ENCODE measurements around the gene RPL32. TPM values are rescaled to one million over a fixed set of nuclear protein-coding genes. Genes with fewer than 3 reads are reported as not detected.

Gene RPL32
- total RNA-seq, 1 experiment from 2014 or later = 1,427 TPM

Other genes with a start within 250 kb of the RPL32 start
- 81.5 and 89.2 TPM in 2 replicates for gene RAF1, start 177.4 kb downstream of the RPL32 start, total RNA-seq (2014; rRNA removed; shearing (Covaris generic))
- gene TMEM40, start 82.3 kb downstream of the RPL32 start, total RNA-seq (2014; rRNA removed; shearing (Covaris generic)) = 0.10 TPM in 1 of 2 replicates, not detected in the other
- gene CAND2, start 44.9 kb downstream of the RPL32 start, total RNA-seq (2014; rRNA removed; shearing (Covaris generic)) = 0.31 and 0.72 TPM in 2 replicates
- 4.6 and 5.7 TPM in 2 replicates for gene IQSEC1, start 231.9 kb upstream of the RPL32 start, total RNA-seq (2014; rRNA removed; shearing (Covaris generic))

All from H4 (cell line).